ENCODE data around the gene NUAK2.
A peak's percentile ranks its signal among the peaks of the same experiment; 100 is the strongest.
"Not testable (repeated sequence)": the region's sequence is repeated elsewhere in the genome, so short reads cannot be mapped to it uniquely, and the experiment has no call there.

NUAK2 gene

DNA sequence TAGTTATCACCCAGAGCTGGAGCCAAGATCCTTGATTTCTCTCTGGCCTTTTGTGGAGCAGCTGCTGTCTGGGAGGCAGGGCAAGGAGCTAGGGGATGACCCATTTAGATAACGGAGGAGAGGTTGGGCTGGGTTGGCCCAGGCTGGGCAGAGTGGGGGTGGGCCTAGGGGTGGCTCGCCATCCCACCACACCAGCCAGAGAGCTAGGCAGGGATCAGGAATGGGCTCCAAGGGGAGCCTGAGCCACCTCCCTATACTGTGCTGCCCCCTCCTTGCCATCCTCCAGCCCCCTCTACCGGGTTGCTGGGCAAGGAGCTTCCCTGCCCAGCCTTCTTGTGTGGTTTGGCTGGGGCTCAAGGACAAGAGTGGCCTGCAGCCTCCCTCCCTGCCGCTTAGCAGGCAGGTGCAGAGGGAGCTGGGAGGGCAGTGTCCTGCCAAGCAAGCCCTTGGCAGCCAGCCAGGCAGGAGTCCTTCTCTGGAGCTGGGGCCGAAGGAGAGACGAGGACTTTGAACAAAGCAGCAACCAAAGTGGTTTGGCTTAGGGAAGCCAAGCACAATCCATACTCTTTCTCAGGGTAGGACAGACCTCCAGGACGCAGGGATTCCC is 4.1 kb downstream of the NUAK2 start:
- peak; percentile 95 for DNase-seq

DNA sequence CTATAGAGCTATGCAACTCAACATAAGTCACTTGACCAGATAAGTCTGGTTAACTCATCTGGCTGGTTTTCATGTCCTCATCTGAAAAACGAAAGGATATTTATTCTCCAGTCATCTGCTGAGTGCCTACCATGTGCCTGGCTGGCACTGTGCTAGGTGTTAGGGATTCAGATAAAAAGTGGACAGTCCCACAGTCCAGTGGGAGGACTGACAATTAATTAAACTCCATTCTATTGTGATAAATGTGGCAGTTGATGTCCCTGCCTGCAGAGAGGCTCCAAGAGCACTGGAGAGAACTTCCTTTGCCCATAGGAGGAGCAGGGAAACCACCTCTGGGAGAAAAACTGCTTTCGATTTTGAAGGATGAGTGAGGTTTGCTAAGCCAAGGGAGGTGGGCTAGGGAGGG is 5.4 kb downstream of the NUAK2 start:
- no peak for DNase-seq

DNA sequence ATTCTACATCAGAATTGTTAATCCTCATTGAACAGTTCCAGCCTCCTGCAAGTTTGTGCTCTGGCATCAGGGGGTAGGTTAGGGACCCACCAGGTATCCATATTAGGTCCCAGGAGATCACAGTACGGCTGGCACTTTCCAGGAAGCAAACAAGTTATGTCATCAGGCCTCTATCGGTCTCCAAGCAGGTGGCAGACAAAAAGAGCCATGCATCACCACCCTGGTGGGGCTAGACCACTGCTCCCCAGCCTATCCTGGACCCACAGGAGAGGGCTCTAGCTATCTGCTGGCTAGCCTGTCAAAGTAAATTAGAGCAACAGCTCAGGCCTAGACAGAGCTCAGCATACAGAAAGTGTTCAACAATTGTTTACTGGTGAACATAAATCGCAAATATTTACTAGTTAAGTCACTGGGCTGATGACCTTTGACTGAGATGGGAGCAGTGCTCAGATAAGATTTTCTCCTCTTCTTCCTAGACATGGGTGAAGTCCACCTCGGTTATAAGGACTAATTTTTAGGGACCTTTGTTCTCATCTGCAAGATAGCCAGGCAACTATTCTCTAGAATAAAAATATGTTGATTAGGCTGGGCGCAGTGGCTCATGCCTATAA is 6.4 kb downstream of the NUAK2 start:
- no peak for DNase-seq

DNA sequence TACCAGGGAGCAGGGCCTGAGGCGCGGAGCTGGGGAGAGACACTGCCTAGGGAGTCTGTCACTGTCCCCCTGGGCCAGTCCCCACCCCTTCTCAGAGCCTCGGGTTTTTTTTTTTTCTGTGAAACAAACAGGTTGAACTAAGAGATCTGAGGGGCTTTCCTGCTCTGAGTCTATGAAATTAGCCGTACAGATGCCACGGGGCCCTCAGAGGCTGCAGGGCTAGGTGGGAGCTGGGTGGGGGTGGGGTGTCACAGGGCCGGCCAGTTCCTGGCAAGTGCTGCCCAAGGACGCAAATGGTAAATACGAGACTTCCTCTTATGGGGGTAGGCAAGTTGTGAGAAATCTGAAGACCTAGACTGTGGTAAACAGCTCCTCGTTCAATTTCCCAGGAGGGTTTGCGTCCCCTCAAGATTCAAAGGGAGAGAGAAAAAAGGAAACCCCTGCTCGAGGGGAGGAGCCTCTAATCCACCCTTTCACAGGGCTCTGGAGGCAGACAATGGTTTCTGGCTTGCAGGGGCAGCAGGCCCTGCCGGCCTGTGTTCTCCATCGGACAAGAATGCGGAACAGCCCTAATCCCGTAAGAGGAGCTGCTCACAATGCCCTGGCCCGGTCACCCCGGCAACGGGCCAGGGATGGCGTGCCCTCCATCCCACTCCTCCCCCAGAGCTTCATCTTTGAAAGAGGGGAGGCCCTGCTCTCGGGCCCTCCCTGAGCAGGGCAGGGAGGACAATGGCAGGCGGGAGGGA is 7.8 kb downstream of the NUAK2 start:
- no peak for DNase-seq

DNA sequence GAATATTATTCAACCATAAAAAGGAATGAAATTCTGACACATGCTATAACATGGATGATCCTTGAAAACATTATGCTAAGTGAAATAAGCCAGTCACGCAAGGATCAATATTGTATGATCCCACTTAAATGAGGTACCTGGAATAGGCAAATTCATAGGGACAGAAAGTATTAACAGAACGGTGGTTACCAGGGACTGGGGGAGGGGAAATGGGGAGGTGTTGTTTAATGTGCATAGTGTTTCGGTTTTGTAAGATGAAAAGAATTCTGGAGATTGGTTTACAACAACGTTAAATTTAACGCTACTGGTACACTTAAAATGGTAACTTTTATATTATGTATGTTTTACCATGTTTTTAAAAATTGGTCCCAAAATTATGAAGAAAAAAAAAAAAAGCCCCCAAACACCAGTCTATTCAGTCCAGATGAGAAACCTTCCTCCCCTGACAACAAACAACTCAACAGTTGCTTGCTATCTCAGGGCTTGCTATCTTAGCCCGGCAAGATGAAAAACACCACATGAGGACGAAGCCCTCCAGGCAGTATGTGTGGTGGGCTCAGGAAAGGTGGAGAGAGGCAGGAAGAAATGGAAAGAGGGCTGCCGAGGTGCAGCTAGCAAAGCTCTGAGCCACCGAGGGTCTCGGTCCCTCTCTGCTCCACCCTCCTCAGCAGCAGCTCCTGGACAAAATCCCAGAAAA is 8.5 kb downstream of the NUAK2 start:
- no peak for DNase-seq

DNA sequence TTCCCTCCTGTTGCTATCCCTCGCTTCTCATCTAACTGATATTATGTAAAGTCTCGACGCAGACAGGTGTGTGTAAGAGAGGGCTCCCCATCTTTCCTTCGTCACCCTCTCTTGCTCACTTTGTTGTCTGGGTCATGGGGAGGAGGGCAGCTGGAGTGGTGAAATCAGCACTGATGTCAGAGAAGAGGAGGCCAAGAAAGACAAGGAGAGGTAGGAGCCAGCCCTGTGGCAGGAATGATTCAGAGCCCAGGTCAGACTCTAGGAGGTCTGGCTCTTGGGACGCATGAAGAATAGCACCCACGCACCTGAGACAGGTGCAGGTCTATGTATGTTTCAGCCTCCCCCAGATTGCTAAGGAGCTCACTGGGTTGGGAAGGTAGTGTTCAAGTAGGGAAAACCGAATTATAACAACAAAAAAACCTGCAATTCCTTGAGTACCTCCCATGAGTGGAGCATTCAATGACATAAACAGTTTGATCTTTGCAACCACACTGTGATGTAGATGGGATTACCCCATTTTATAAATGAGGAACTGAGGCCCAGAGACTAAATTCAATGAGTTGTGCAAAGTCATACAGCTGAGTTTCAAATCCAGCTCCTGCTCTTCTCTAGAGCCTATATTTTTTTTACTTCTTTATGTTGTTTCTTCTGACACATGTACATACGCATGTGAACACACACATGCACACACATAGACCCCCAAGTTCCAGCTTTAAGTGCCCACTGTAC is 10.4 kb downstream of the NUAK2 start:
- DNase-seq = no peak

DNA sequence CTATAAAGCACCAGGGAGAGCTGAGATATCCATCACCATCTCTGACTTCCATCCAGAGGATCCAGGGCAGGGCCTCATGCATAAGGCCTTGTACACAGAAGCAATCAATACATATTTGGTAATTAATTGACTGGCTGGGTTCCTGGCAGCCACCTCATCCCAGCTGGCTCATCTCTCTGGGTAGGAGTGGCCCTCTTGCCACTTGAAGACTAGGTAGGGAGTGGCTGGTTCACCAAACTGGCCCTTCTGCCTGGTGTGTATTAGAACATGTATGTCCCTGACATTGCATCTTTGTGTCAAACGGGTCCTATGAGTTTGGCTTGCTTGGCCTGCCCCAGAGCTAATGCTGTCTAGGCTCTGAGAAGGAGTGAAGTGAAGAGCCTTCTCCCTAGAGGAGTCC is 11.8 kb downstream of the NUAK2 start:
- no peak for DNase-seq

DNA sequence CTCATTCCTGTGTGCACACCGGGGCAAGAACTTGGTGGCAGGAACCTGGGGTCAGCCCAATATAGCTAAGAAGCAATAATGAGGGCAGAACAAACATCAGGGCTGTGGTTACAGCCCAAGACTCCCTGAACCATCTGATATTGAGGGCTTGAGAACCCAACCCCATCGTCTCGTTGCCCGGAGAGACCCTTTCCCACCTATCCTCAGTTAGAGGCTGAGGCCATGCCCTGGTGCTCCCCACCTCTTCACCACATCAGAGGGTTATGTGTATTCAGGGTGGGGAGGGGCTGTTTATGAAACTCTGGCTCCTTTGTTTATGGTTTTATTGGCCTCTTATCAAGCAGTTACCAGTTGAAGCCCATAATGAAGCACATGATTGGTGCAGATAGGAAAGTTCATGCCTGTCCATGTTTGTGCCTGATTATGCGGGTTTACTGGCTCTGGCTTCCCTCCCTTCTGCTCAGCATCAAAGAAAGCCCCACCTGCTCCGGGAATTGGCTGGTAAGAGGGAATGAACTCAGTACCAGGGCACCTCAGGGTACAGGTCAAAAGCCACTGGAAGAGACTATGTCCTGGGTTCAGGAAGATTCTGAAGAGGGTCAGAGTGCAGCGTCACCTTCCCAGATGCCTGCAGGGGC is 14.5 kb downstream of the NUAK2 start:
- no peak for DNase-seq

DNA sequence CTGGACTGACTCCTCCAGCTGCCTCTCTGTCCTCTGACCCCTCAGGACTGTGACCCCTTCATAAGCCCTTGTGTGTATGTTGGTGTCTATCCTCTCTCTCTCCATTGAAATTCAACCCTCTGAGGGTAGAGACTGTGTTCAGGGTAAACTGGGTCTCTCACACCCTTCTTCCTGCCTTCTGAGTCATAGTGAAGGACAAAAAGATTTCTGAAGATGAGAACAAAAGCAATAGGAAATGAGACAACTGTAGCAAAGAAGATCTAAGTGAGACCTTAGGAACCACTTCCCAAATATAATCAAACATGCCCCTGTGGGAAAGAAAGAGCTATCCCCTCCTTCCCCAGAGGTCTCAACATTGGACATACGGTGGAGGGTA is 16.9 kb downstream of the NUAK2 start:
- no peak for DNase-seq

DNA sequence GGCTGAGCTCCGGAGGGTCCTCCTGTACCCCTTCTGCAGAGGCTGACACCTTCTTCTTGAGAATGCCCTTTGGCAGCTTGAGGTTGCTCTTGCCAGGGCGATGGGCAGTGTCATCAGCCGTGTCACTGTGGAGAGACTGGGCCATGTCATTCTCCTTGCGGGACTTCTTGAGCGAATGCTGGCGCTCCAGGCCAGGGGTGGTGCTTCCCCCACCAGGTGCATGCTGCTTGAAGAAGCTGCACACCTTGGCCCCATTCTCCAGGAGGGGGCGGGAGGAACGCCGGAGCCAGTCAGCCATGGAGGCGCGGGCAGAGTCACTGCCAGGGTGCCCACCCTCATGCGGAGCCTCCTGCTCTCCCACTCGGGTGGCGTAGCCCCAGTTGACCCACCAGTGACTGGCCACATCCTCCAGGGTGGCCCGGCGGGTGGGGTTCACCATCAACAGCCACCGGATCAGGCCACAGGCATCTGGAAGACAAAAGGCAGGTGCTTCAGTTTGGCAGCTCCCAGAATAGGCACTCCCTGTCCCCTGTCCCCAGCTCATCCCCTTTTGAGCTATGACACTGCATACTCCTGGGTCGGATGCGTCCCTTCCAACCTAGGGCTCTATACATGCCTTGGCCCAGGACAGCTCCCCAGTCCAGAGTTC is 17.4 kb downstream of the NUAK2 start:
- no peak for DNase-seq

DNA sequence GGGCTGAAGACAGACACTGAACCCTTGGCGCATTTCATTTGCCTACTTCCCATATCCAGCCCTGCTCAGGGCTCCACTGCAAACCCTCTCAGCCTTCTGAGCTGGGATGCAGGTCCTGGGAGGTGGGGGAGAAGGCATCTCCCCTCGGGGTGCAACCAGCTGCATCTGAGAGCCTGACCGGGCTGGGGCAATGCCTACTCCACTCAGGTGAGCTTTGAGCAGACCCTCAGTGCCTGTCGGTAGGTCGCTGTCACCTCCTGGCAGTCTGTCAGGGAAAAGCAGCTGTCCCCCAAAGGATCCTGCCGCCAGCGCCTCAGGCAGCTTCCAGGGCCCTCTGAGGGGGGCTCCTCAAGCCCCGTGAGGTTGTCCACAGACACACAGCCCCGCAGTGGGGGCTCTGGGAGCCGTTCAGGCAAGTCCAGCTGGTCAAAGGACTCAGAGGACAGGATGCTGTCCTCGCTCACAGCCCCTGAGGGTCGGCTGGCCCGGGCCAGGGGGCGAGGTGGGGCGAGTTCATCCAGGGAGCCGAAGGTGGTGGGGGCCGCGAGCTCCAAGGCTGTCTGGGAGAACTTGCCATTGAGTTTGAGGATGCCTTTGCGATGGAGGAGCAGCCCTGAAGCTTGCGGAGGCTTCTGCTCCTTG is 18.2 kb downstream of the NUAK2 start:
- no peak for DNase-seq

DNA sequence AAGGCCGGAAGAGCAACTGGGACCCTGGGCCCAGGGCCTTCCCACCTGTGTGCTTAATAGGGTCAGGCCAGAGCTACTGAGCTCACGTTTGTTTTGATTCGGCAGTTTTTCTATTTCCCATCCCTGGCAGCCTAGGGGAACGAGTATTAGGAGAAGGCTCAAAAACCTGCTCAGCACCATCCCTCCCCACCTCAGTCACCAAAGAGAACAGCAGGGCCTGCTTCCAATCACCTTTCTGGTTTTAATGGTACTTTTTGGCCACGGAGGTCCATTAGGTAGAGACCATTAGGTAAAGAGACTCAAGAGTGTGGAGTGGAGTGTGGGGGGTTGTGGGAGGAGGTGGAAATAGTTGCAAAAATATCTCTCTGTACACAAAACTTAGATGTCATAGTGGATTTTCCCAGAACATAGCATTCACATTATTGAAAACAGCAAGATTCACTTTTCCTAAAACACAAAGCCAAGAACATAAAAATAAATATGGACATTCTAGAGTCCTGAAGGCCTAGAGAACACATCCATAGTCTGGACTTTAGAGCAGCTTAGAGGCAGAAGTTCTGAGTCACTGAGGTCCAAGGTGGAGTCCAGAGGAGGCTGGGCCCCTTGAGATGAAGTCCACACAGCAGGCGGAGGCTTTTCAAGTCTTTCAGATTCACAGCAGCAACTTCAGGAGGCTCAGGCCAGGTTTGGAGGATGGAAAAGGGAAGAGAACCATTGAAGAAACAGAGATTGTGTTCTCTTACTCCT is 19.5 kb downstream of the NUAK2 start:
- DNase-seq = no peak

DNA sequence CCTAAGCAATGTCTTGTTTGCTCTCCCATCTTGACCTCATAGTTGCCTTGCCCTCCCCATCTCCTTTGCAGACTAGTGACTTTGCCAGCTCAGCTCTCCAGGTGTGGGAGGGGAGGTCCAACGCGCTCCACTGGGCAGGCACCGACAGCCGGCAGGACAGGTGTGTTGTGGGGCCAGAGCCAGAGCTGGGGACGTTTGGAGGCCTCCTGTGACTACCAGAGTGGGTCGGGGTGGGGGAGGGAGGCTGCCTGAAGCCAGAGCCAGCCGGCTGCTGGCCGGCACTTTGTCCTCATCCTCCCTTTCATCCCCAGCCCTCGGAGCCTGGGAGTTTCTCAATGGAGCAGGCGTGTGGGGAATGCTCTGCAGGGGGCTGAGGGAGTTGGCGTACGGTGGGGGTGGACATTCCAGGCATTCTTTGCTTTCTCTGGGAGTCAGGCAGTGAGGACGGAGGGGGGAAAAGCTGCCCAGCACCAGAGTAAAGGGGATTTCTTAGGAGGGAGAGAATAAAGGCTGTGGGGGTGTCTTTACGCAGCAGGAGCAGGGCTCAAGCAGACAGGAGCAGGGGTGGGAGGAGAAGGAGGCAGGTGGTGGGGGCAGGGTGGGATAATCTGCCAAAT is 20.2 kb downstream of the NUAK2 start:
- DNase-seq = peak; percentile 44

DNA sequence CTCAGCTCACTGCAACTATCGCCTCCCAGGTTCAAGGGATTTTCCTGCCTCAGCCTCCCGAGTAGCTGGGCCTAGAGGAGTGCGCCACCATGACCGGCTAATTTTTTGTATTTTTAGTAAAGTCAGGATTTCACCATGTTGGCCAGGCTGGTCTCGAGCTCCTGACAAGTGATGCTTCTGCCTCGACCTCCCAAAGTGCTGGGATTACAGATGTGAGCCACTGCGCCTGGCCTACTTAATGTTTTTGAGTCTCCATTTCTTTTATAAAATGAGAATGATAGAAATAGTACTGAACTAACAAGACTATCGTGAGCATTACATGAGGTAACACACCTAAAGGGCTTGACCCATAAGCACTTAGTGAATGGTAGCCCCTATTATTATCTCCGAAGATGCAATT is 21.4 kb downstream of the NUAK2 start:
- DNase-seq = no peak

DNA sequence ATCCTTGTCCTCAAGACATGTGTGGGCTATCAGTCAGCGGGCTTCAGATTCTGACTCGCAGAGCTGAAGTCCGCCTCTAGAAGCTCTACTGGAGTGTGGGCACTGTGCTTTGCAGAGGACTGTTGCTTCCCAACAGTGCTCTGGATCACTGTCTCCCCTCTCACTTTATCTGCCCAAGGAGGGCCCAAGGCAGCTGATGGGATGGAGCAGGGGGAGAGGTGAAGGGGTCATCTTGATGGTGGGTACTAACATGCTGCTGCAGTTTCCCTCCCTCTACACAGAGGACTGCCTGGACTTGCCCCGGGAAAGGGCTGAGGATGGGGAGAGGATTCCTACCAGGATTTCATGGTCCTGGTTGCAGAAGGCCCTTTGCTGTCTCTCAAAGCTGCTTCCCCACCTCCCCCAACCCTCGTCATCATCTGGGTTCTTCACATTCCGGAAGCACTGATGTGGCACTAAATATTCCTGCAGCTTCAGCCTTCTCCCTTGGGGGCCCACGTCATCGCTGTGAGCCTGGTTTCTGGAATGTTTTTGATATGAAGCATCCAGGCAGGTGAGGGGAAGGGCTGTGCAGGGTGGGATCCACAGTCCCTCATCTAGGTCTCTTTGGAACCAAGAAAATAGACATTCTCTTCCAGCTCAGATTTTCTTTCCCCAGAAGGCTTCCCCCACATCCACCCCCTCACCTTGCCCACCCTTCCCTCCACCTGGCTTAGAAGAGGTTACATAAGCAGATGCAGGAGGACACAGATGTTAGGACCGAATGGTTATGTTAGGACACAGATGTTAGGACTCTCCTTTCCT is 23.2 kb downstream of the NUAK2 start:
- no peak for DNase-seq

DNA sequence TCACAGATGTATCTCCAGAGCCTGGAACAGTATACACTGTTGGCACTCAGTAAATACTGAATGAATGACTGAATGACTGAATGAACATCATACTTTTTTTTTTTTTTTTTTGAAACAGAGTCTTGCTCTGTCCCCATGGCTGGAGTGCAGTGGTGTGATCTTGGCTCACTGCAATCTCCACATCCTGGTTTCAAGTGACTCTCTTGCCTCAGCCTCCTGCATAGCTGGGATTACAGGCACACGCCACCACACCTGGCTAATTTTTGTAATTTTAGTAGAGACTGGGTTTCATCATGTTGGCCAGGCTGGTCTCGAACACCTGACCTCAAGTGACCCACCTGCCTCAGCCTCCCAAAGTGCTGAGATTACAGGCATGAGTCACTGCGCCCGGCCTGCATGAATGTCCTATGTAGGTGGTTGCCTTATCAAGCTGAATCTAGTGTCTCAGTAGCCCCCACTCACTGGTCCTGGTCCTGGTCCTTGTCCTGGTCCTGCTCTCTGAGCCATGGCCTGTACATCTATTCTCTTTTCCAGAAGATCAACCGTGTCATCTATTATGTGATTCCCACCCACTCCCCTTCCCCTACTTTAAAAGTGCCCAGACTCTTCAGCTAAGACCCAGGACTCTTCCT is 23.9 kb downstream of the NUAK2 start:
- DNase-seq = not testable (repeated sequence)

DNA sequence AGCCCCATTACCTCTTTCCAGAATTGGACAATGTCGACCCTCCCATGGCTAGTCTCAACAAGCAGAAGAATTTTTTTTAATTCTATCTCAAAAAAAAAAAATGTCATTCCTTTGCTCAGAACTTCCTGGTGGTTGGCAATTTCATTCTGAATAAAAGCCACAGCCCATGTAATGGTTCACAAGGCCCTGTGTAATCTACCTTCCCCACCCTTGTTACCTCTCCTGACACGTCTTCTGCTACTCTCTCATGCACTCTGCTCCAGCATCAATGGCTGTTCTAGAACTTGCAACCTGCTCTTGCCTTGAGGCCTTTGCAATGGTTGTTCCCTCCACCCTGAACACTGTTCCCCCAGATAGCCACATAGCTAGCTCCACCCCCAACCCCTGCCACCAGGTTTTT is 25.4 kb downstream of the NUAK2 start:
- DNase-seq = no peak

DNA sequence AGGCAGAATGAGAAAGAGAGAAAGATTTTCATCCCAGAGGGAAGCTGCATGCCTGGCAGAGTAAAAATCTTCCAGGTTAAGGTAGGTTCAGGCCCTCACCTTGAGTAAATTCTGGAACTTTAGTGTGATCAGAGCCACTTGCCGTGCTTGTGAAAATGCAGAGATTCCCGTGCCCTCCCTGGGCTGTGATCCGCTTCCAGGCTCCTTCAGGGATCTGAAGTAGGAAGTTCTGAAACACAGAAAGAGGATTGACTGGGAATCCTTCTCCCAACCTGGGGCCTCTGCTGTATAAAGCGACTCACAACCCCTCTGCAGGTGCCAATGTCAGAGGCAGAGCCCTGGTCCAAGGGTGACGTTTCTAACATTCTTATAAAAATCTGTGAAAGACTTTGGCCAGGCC is 26.6 kb downstream of the NUAK2 start:
- DNase-seq = no peak
